H1 (cell line): ENCODE measurements around the gene UGT1A8. TPM values are rescaled to one million over a fixed set of nuclear protein-coding genes. Genes with fewer than 3 reads are reported as not detected.
A peak's percentile ranks its signal among the peaks of the same experiment; 100 is the strongest.

Source experiments
- CTCF ChIA-PET: fragments of 300-600 bp; sonication (Branson Sonifier 250); formaldehyde crosslinking; loops from one replicate; lab custom pipeline; 2021; ENCODE audit not compliant: partially characterized antibody; lab: Charles Lee
- POLR2A ChIA-PET: fragments of 300-600 bp; sonication (Branson Sonifier 250); formaldehyde crosslinking; loops from one replicate; lab custom pipeline; 2021; ENCODE audit warnings: inconsistent platforms; ENCODE audit not compliant: partially characterized antibody; lab: Charles Lee
- DNase-seq, 2 experiments: peaks; one replicate each; pipeline versions ENCODE4 v3.0.0 to v3.0.0-alpha.2; 2010 to 2022; ENCODE audit warnings: low spot score in 2 of 2, low read depth in 1 of 2, mixed read lengths in 1 of 2
- FAIRE-seq: peaks from 2 replicates; lab custom pipeline; 2011; peaks lifted over from hg19 to GRCh38; lab: Jason Lieb, UNC
- H2AFZ ChIP-seq: 2 replicates; pipeline ENCODE4 v1.8.1; 2012; ENCODE audit warnings: low read length, inconsistent platforms
- H2AK5ac ChIP-seq: 2 replicates; pipeline ENCODE4 v1.6.1; 2013; ENCODE audit warnings: low read depth, low read length
- H2BK120ac ChIP-seq: replicated peaks from 2 replicates; pipeline ENCODE3; 2013; ENCODE audit warnings: low read depth, low read length, inconsistent platforms
- H2BK12ac ChIP-seq: 2 replicates; pipeline ENCODE4 v1.6.1; 2013; ENCODE audit warnings: low read depth, low read length
- H2BK15ac ChIP-seq: 2 replicates; pipeline ENCODE4 v1.6.1; 2013; ENCODE audit warnings: low read length
- H2BK20ac ChIP-seq: 2 replicates; pipeline ENCODE4 v1.6.1; 2013; ENCODE audit warnings: low read length
- H2BK5ac ChIP-seq: 2 replicates; pipeline ENCODE4 v1.6.1; 2013; ENCODE audit warnings: low read depth, low read length
- H3K14ac ChIP-seq: 2 replicates; pipeline ENCODE4 v1.6.1; 2013; ENCODE audit warnings: inconsistent platforms; ENCODE audit not compliant: insufficient read length
- H3K18ac ChIP-seq: 2 replicates; pipeline ENCODE4 v1.6.1; 2013; ENCODE audit warnings: low read length; ENCODE audit errors: extremely low read depth
- H3K23ac ChIP-seq: 2 replicates; pipeline ENCODE4 v1.6.1; 2013; ENCODE audit warnings: inconsistent platforms; ENCODE audit not compliant: insufficient read length
- H3K23me2 ChIP-seq: 2 replicates; pipeline ENCODE4 v1.6.1; 2013; ENCODE audit warnings: low read depth, low read length
- H3K27ac ChIP-seq: 2 replicates; pipeline ENCODE4 v1.6.1; 2011; ENCODE audit warnings: low read depth, low read length, inconsistent platforms
- H3K27me3 ChIP-seq, 4 experiments: replicated peaks in 1 of 4; 1 replicate in 1 of 4; 2 replicates in 3 of 4; pipeline versions ENCODE4 v1.6.1 to v1.8.1; 2011 to 2013; ENCODE audit warnings: low read length in 3 of 4, mild to moderate bottlenecking in 3 of 4, inconsistent platforms in 2 of 4, mixed read lengths in 2 of 4, moderate library complexity in 1 of 4; ENCODE audit not compliant: control insufficient read depth in 3 of 4, insufficient read depth in 3 of 4; ENCODE audit errors: extremely low read depth in 1 of 4
- H3K36me3 ChIP-seq, 4 experiments: 2 replicates each; pipeline versions ENCODE4 v1.6.1 to v1.8.1; 2011 to 2013; ENCODE audit warnings: mild to moderate bottlenecking in 4 of 4, low read length in 3 of 4, moderate library complexity in 2 of 4, control low read depth in 1 of 4, inconsistent platforms in 1 of 4; ENCODE audit not compliant: insufficient read depth in 4 of 4, control insufficient read depth in 2 of 4
- H3K4ac ChIP-seq: replicated peaks from 2 replicates; pipeline ENCODE3; 2013; ENCODE audit warnings: low read length, low read depth, mixed read lengths, inconsistent platforms; ENCODE audit not compliant: insufficient read length
- H3K4me1 ChIP-seq, 4 experiments: replicated peaks in 1 of 4; 1 replicate in 1 of 4; 2 replicates in 3 of 4; pipeline versions ENCODE4 v1.6.1 to v1.8.1; 2011 to 2013; ENCODE audit warnings: low read length in 3 of 4, inconsistent platforms in 2 of 4, mixed read lengths in 1 of 4; ENCODE audit not compliant: insufficient read depth in 4 of 4, control insufficient read depth in 3 of 4
- H3K4me2 ChIP-seq, 2 experiments: 2 replicates each; pipeline versions ENCODE4 v1.6.1 to v1.8.1; 2011 to 2013; ENCODE audit warnings: low read depth in 2 of 2, low read length in 2 of 2, control low read depth in 1 of 2, inconsistent platforms in 1 of 2, mild to moderate bottlenecking in 1 of 2; ENCODE audit not compliant: insufficient read depth in 1 of 2
- H3K4me3 ChIP-seq, 4 experiments: fragments of 200-600, 300-600 bp in 1 of 4; sonication (generic), shearing (Covaris generic), sonication (Bioruptor Twin) in 1 of 4; 2 replicates each; pipeline versions ENCODE4 v1.5.1 to v1.8.1; 2011 to 2016; ENCODE audit warnings: low read length in 4 of 4, low read depth in 3 of 4, control low read depth in 2 of 4, inconsistent platforms in 2 of 4, mild to moderate bottlenecking in 2 of 4, mixed read lengths in 1 of 4, moderate library complexity in 1 of 4; ENCODE audit not compliant: insufficient read depth in 2 of 4; ENCODE audit errors: extremely low read depth in 1 of 4
- H3K56ac ChIP-seq: replicated peaks from 2 replicates; pipeline ENCODE3; 2013; ENCODE audit warnings: low read depth, mild to moderate bottlenecking, mixed read lengths, low read length, inconsistent platforms; ENCODE audit not compliant: insufficient read length
- H3K79me1 ChIP-seq: 2 replicates; pipeline ENCODE4 v1.6.1; 2013; ENCODE audit warnings: low read depth, low read length, control low read depth
- H3K79me2 ChIP-seq, 2 experiments: 2 replicates each; pipeline versions ENCODE4 v1.6.1 to v1.8.1; 2012 to 2013; ENCODE audit warnings: low read length in 2 of 2, mild to moderate bottlenecking in 2 of 2, inconsistent platforms in 1 of 2; ENCODE audit not compliant: insufficient read depth in 2 of 2, control insufficient read depth in 1 of 2
- H3K9ac ChIP-seq, 4 experiments: replicated peaks in 1 of 4; 1 replicate in 1 of 4; 2 replicates in 3 of 4; pipeline versions ENCODE4 v1.6.1 to v1.8.1; 2011 to 2013; ENCODE audit warnings: low read depth in 3 of 4, low read length in 3 of 4, control low read depth in 2 of 4, mild to moderate bottlenecking in 2 of 4, moderate library complexity in 2 of 4, inconsistent platforms in 1 of 4; ENCODE audit errors: extremely low read depth in 1 of 4
- H3K9me3 ChIP-seq, 2 experiments: 2 replicates each; pipeline versions ENCODE4 v1.6.1 to v1.8.1; 2012 to 2013; ENCODE audit warnings: mild to moderate bottlenecking in 2 of 2, moderate library complexity in 2 of 2, control low read depth in 1 of 2, inconsistent platforms in 1 of 2, low read depth in 1 of 2, low read length in 1 of 2, mixed read lengths in 1 of 2; ENCODE audit not compliant: insufficient read depth in 2 of 2
- H4K20me1 ChIP-seq, 2 experiments: replicated peaks in 1 of 2; 2 replicates each; pipeline versions ENCODE3 to v1.8.1; 2011 to 2013; ENCODE audit warnings: inconsistent platforms in 2 of 2, low read length in 2 of 2, mild to moderate bottlenecking in 1 of 2; ENCODE audit not compliant: insufficient read depth in 2 of 2, control insufficient read depth in 1 of 2
- H4K5ac ChIP-seq: 2 replicates; pipeline ENCODE4 v1.6.1; 2013; ENCODE audit warnings: low read length, low read depth, mixed read lengths, inconsistent platforms; ENCODE audit not compliant: insufficient read length
- H4K8ac ChIP-seq: 2 replicates; pipeline ENCODE4 v1.8.0; 2013; ENCODE audit warnings: mild to moderate bottlenecking, moderate library complexity, low read length, inconsistent platforms; ENCODE audit not compliant: insufficient read depth; ENCODE audit errors: extremely low read depth
- H4K91ac ChIP-seq: replicated peaks from 2 replicates; pipeline ENCODE3; 2013; ENCODE audit warnings: low read length, mixed read lengths, inconsistent platforms; ENCODE audit not compliant: insufficient read length
- BACH1 ChIP-seq: IDR thresholded peaks from 2 replicates; pipeline ENCODE4 v1.6.1; 2012; ENCODE audit warnings: low read length, improper control_type of control experiment
- CREB1 ChIP-seq: IDR thresholded peaks from 2 replicates; pipeline ENCODE4 v1.6.1; 2012; ENCODE audit warnings: inconsistent platforms
- CTBP2 ChIP-seq: IDR thresholded peaks from 2 replicates; pipeline ENCODE4 v1.7.0; 2011; ENCODE audit warnings: borderline replicate concordance, mild to moderate bottlenecking, moderate library complexity, mixed read lengths, low read length; ENCODE audit not compliant: insufficient read depth, insufficient read length
- EZH2 ChIP-seq: fragments of 200-600 bp; sonication (generic); IDR thresholded peaks from 2 replicates; pipeline ENCODE4 v1.7.1; 2012; ENCODE audit warnings: low read depth, mild to moderate bottlenecking, moderate library complexity, low read length, inconsistent platforms; ENCODE audit not compliant: severe bottlenecking
- FOSL1 ChIP-seq: IDR thresholded peaks from 2 replicates; pipeline ENCODE4 v1.6.1; 2011; ENCODE audit warnings: mild to moderate bottlenecking, low read depth, low read length, moderate library complexity; ENCODE audit not compliant: insufficient read depth
- KDM5A ChIP-seq: fragments of 200-600 bp; IDR thresholded peaks from 2 replicates; pipeline ENCODE4 v1.7.1; 2012; ENCODE audit warnings: mild to moderate bottlenecking, low read length, inconsistent platforms, mixed read lengths
- PHF8 ChIP-seq: fragments of 200-600 bp; sonication (generic); conservative IDR thresholded peaks from 2 replicates; pipeline ENCODE4 v1.7.1; 2012; ENCODE audit warnings: low read depth, mild to moderate bottlenecking, inconsistent platforms, low read length, moderate library complexity
- RAD21 ChIP-seq, 2 experiments: IDR thresholded peaks in 1 of 2; conservative IDR thresholded peaks in 1 of 2; 2 replicates each; pipeline ENCODE4 v1.6.1; 2011; ENCODE audit warnings: low read depth in 2 of 2, low read length in 2 of 2, improper control_type of control experiment in 1 of 2, inconsistent platforms in 1 of 2, mild to moderate bottlenecking in 1 of 2, moderate library complexity in 1 of 2
- RBBP5 ChIP-seq: IDR thresholded peaks from 2 replicates; pipeline ENCODE4 v1.7.1; 2012; ENCODE audit warnings: low read depth, mild to moderate bottlenecking, inconsistent platforms, low read length, moderate library complexity, borderline replicate concordance
- SP2 ChIP-seq: IDR thresholded peaks from 2 replicates; pipeline ENCODE4 v1.6.1; 2012; ENCODE audit warnings: mild to moderate bottlenecking, low read length, inconsistent platforms
- SUZ12 ChIP-seq: fragments of 200-600 bp; sonication (generic); IDR thresholded peaks from 2 replicates; pipeline ENCODE4 v1.6.1; 2012; ENCODE audit warnings: mild to moderate bottlenecking, inconsistent platforms, low read length, moderate library complexity, mixed read lengths
- TAF1 ChIP-seq: IDR thresholded peaks from 2 replicates; pipeline ENCODE4 v1.6.1; 2011; ENCODE audit warnings: mild to moderate bottlenecking, low read depth, low read length
- YY1 ChIP-seq: IDR thresholded peaks from 2 replicates; pipeline ENCODE4 v1.6.1; 2011; ENCODE audit warnings: low read depth, mild to moderate bottlenecking, low read length
- ZNF274 ChIP-seq: IDR thresholded peaks from 2 replicates; pipeline ENCODE4 v1.7.0; 2012; ENCODE audit warnings: low read length, borderline replicate concordance; ENCODE audit errors: extremely low read depth
- WGBS, 2 experiments: shearing (Covaris generic) in 1 of 2; methylation state at CpG; one replicate each; pipeline versions ENCODE4 v1.1.6 to v1.1.7; 2013 to 2015; ENCODE audit warnings: low lambda C conversion rate in 2 of 2, mixed read lengths in 2 of 2, inconsistent platforms in 1 of 2, low coverage in 1 of 2, missing lambda C conversion rate in 1 of 2; ENCODE audit not compliant: insufficient replicate concordance in 2 of 2, insufficient coverage in 1 of 2, insufficient read length in 1 of 2; ENCODE audit errors: extremely low coverage in 1 of 2, missing lambda C conversion rate in 1 of 2; 5-methylcytosine and 5-hydroxymethylcytosine counted together
- polyA plus RNA-seq, 7 experiments: library from polyadenylated mRNA; depleted of rRNA in 3 of 7; stranded (reverse) in 5 of 7; unstranded in 2 of 7; fragments of >200 nt in 5 of 7; fragments of 200-250 nt in 2 of 7; gene quantifications; 1 replicate in 5 of 7; 2 replicates in 1 of 7; 4 replicates in 1 of 7; pipeline versions ENCODE4 v1.2.1 to v1.2.3, GENCODE V29; 2011 to 2013; ENCODE audit warnings: missing spikeins in 2 of 7, mixed read lengths in 2 of 7
- total RNA-seq: library from RNA; stranded (reverse); fragmentation: NEBNext Ultra II Directional; extraction: Animal tissue kit (Norgen Biotek cat#: 25700); gene quantifications from 2 replicates; pipeline ENCODE4 v1.2.1, GENCODE V29; 2021

UGT1A8 gene
- total and polyA plus RNA-seq, 2 of the 8 experiments (the other 6 are each of a cell fraction or from before 2014, with no cell fraction given): not detected

- Histone ChIP-seq H2BK20ac (no peak overlapping the region), H3K56ac (no peak overlapping the region), H3K4me1 (peaks cover 0 to 8% (median 2%) of the 10 kb centered on the region in 4 experiments; a peak in 1 of 7 replicates), H2BK5ac (no peak overlapping the region), H2AK5ac (no peak overlapping the region), H4K8ac (no peak overlapping the region), H3K9me3 (no peaks in the 10 kb centered on the region), H3K18ac (no peak overlapping the region), H2BK12ac (no peak overlapping the region), H3K79me2 (no peaks in the 10 kb centered on the region), H3K27ac (no peak overlapping the region), H2AFZ (no peak overlapping the region), H3K23ac (no peak overlapping the region), H3K36me3 (no peaks in the 10 kb centered on the region), H4K20me1 (no peaks in the 10 kb centered on the region), H4K5ac (no peak overlapping the region), H3K4me3 (no peak overlapping the region), H3K23me2 (peaks cover 2% of the 10 kb centered on the region; the same call in 1 of the 2 replicates), H3K4ac (no peak overlapping the region), H2BK15ac (no peak overlapping the region), H3K9ac (no peak overlapping the region), H3K14ac (no peak overlapping the region), H3K4me2 (no peak overlapping the region), H2BK120ac (no peak overlapping the region), H3K27me3 (no peaks in the 10 kb centered on the region), H4K91ac (no peak overlapping the region), H3K79me1 (no peaks in the 10 kb centered on the region)
- DNase-seq: no peak
- TF ChIP-seq CTBP2 (no peak), ZNF274 (no peak), CREB1 (no peak), FOSL1 (no peak), RBBP5 (no peak), EZH2 (no peak), SUZ12 (no peak), PHF8 (no peak), YY1 (no peak), KDM5A (no peak), TAF1 (no peak), BACH1 (no peak), RAD21 (IDR thresholded peaks at IDR 0.05 in 1 of 2, conservative IDR thresholded peaks at IDR 0.05 in 1 of 2; ENCODE audit: low read depth in 2 of 2, low read length in 2 of 2) (no peak), SP2 (no peak)
- peak; percentile 45 for FAIRE-seq
- CTCF ChIA-PET: no interaction called here
- POLR2A ChIA-PET: no interaction called here
- WGBS, 2 experiments: 87% methylated on average over 5 of the region's 5 CpGs; no CpG with 5 or more reads in 1 of the 2 experiments
Measured at GRCh38 chr2:233688341-233688740, 70.9 kb downstream of the UGT1A8 start.
